ENCODE measurements around the gene DIS3L2.

Gene DIS3L2

DNA sequence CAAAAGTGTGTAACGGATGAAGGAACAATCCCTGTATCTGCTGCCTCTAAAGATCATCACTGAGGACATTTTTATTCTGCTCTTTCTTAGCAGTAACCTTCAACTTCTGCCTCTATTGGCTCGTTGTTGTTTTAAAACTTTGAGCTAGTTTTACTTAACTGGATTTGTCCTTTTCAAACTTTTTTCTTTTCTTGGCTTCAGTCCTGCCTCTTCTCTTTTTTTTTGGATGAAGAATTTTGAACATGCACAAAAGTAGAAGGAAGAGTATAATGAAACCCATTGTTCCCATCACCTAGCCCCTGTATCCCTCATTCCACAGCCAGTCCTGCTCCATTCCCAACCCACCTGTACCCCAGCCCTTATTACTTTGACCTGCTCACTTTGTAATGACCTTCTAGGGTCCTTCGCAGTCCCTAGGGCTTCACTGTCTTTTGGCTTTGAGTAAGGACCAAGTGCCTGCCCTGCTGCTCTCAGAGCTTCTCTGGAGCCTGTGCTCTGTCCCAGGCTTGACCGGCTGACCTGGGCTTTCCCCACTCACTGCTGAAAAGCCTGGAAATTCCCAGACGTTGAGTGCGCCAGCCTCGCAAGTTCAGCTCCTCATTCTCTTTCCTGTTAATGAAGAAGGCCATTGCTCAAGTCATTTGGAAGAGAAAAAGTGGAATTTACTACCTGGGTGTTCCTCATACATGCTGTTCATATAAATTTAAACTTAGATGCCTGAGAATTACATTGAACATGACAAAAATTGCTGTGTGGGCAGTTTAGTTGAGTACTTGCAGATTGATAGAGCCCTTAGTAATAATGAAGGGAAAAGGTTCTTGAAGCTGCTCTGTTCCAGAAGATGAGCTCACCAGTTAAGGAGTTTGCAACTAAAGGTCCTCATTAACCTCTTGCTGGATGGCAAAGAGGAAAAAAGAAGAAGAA, 267.7 kb downstream of the DIS3L2 start:
- no peak for DNase-seq (ENCODE audit: low read depth)

DNA sequence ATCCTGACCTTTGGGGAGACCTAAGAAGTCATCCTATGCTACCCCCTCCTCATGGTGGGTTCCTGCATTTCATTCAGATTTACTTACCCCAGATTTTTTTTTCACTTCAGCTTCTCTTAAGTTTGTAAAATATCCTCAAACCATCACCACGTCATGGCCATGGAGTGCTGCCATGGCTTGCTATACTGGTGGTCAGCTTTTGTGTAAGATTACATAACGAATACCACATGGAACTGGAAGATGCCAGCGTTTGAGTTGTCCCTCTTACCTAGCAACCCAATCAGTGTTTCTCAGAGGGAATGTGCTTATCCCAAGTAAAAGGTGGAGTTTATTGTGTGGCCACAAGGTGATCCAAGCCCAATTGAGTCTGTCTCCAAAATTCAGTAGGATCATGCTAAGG, 268.4 kb downstream of the DIS3L2 start:
- DNase-seq (ENCODE audit: low read depth), result no peak

GRCh38 chr2:232230560-232230959, 269.0 kb downstream of the DIS3L2 start:
- DNase-seq (ENCODE audit: low read depth), result no peak

GRCh38 chr2:232231554-232231953, 270.0 kb downstream of the DIS3L2 start:
- DNase-seq (ENCODE audit: low read depth), result no peak

DNA sequence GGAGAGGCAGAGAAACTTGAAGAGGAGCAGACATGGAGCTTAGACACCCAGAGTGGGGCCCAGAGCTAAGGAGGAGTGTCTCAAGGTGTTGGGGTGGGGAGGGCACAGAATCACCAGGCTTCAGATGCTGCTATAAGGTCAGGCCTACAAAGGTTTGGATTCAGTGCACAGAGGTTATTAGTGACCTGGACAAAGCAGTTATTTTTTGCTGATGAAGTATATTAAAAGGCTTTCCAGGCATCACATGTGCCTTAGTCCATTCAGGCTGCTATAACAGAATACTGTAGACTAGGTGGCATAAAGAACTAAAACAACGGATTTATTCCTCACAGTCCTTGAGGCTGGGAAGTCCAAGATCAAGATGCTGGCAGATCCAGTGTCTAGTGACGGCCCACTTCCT, 271.4 kb downstream of the DIS3L2 start:
- no peak for DNase-seq (ENCODE audit: low read depth)

GRCh38 chr2:232234922-232235615, 273.6 kb downstream of the DIS3L2 start:
- no peak for DNase-seq (ENCODE audit: low read depth)

DNA sequence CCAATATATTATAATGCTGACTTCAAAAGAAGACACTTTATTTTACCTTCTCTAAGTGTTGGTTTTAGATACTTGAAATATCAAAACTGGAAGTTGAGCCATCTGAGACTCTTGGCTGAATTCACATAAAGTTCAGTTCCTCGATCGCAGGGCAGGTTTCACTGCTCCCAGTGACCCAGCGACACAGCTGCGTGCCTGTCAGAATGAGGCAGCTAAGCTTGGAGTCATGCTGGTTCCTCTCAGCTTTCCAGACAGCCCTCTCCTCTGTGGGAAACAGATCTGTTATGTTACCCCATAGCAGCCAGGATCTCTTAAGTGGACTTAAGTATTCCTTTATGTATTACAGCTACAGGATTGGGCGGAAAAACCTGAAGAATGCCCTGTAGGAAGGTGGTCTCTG, 274.2 kb downstream of the DIS3L2 start:
- no peak for DNase-seq (ENCODE audit: low read depth)

DNA sequence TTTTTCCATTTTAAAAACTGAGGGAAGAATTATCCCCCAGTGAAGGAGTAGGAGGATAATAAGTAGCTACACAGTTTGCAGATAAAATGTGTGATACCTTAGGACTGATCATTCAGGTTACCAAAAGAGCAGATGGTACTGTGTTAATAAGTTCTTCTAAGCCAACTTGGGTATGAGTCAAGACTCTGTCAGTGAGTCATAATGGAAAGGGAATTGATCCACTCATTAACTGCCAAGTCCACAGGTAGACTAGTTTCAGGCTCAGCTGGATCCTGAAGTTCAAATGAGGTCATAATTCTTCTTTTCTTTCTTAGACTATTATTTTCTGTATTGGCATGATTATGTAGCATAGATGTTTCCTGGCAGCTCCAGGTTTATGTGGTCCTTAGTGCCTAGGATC, 274.7 kb downstream of the DIS3L2 start:
- no peak for DNase-seq (ENCODE audit: low read depth)

GRCh38 chr2:232237464-232237863, 276.0 kb downstream of the DIS3L2 start:
- DNase-seq (ENCODE audit: low read depth), result no peak

GRCh38 chr2:232238108-232238507, 276.6 kb downstream of the DIS3L2 start:
- no peak for DNase-seq (ENCODE audit: low read depth)

DNA sequence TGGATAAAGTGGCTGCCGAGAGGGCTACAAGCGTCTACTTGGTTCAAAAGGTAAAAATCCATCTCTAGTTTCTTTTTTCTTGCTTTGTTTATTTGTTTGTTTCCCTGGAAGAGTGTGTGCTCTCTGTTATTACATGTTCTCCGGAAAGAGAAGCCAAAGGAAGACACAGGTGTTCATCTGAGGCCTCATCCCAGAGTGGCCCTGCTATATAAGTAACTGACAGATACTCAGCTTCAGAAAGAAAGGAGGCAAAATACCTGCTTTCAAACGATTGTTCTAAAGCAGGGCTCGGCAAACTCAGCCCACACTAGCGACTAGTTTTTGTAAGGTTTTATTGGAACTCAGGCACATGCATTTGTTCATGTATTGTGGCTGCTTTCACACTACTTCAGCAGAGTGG, 277.1 kb downstream of the DIS3L2 start:
- DNase-seq (ENCODE audit: low read depth), result no peak

GRCh38 chr2:232239951-232240681, 278.6 kb downstream of the DIS3L2 start:
- DNase-seq (ENCODE audit: low read depth), result no peak

DNA sequence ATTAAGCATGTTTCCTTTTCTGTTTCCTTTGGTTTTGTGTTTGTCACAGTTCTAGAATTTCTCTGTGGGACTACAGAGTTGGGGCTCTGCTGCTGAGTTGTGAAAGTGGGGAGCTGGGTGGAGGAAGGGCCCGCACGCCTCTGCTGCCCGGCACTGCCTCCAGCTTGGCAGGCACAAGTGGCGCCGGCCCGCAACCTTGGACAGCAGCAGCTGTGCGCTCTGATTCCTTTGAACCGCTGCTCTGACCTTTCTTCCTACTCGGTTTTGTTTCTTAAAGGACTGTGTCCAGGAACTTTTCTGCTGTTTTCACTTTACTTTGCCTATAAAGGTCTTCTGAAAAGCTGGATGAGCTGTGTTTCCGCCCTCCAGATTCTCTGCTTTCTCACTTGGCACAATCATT, 279.4 kb downstream of the DIS3L2 start:
- DNase-seq (ENCODE audit: low read depth), result no peak

DNA sequence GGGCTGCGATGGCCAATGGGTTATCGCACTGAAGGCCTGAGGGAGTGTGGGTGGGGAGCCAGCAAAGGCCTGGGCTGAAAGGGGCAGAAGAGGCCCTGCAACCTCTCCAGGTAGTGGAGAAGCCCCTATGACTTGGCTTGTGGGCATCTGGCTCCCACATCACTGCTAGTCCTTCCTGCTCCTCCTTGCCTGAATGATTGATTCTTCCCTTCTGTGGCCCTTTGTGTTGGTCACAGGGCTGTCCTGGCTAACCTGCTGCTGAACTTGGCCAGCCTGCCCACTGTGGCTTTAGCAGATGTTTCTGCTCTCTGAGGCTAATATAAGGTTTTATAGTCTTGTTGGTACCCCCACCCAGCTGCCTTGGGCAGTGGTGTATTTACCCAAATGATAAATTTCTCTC, 280.8 kb downstream of the DIS3L2 start:
- DNase-seq (ENCODE audit: low read depth), result no peak

GRCh38 chr2:232245111-232245510, 283.6 kb downstream of the DIS3L2 start:
- DNase-seq (ENCODE audit: low read depth), result no peak

DNA sequence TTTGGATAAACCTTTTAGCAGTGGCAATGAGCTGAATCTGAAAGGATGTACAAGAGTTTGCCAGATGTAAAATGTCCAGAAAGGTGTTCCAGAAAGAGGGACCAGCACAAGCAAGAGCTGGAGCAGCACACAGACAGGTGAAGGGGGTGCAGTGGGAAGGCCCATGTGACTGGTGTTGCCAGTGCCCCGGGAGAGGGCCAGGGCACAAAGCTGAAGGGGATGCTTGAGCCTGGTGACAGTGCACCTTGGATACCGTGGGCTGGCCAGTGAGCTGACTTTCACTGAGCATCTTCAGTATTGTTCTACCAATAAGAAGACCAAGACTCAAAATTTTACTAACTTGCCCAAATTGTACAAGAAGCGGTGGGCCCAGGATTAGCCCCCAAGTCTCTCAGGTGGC, 284.7 kb downstream of the DIS3L2 start:
- no peak for DNase-seq (ENCODE audit: low read depth)

GRCh38 chr2:232249096-232249495, 287.6 kb downstream of the DIS3L2 start:
- DNase-seq (ENCODE audit: low read depth), result no peak

- no peak for DNase-seq (ENCODE audit: low read depth)
These were observed 289.0 kb downstream of the DIS3L2 start for GRCh38 chr2:232250246-232251175.

- no peak for DNase-seq (ENCODE audit: low read depth)
These were observed 293.5 kb downstream of the DIS3L2 start for GRCh38 chr2:232255033-232255432.

GRCh38 chr2:232260075-232260474, 298.6 kb downstream of the DIS3L2 start:
- DNase-seq (ENCODE audit: low read depth), result no peak

DNA sequence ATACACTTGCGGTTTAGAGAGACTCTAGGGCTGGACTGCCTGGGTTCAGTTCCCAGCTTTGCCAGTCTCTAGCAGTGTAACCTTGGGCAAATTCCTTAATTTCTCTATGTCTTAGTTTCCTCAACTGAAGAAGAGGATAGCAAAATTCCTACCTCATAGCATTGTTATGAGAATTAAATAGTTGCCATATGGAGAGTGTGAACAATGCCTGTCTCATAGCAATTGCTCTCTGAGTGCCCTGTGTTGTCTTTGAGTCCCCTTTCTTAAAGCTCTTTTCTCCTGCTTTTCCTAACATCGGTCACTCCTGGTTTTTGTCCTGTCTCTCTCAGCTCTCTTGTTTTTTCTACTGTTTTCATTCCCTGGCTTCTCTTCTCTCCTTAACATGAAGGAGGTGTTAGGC, 300.3 kb downstream of the DIS3L2 start:
- DNase-seq (ENCODE audit: low read depth), result no peak

- no peak for DNase-seq (ENCODE audit: low read depth)
These were observed 301.8 kb downstream of the DIS3L2 start for GRCh38 chr2:232263295-232263694.
